Fibroblast of lung (primary cell): Measurements from ENCODE around the gene GPR55. TPM values are rescaled to one million over a fixed set of nuclear protein-coding genes. Genes with fewer than 3 reads are reported as not detected.

ENCODE experiments used
- DNase-seq, 2 donors: peaks; one replicate each; pipeline versions ENCODE4 v3.0.0 to v3.0.0-alpha.2; 2010; ENCODE audit warnings: low read depth in 2 of 2
- H2AFZ ChIP-seq: 2 replicates; pipeline ENCODE4 v1.5.1; 2012; ENCODE audit warnings: low read length, control low read depth, inconsistent platforms
- H3K27ac ChIP-seq: 2 replicates; pipeline ENCODE4 v1.5.1; 2011; ENCODE audit warnings: low read length, control low read depth; ENCODE audit not compliant: insufficient read depth
- H3K27me3 ChIP-seq: 2 replicates; pipeline ENCODE4 v1.5.1; 2011; ENCODE audit warnings: mild to moderate bottlenecking, low read length; ENCODE audit not compliant: control insufficient read depth, insufficient read depth
- H3K36me3 ChIP-seq: 2 replicates; pipeline ENCODE4 v1.5.1; 2011; ENCODE audit warnings: low read length; ENCODE audit not compliant: control insufficient read depth, insufficient read depth
- H3K4me1 ChIP-seq: 2 replicates; pipeline ENCODE4 v1.5.1; 2011; ENCODE audit warnings: low read length; ENCODE audit not compliant: control insufficient read depth, insufficient read depth; ENCODE audit errors: extremely low read depth
- H3K4me2 ChIP-seq: 2 replicates; pipeline ENCODE4 v1.5.1; 2011; ENCODE audit warnings: low read length, control low read depth; ENCODE audit not compliant: insufficient read depth; ENCODE audit errors: extremely low read depth
- H3K4me3 ChIP-seq, 4 experiments: fragments of 200-600 bp in 1 of 4; sonication (generic) in 1 of 4; replicated peaks in 1 of 4; 2 replicates each; pipeline ENCODE4 v1.5.1; 2011 to 2016; ENCODE audit warnings: low read length in 4 of 4, low read depth in 3 of 4, mild to moderate bottlenecking in 3 of 4, control low read depth in 2 of 4, inconsistent platforms in 1 of 4, mixed read lengths in 1 of 4; ENCODE audit not compliant: insufficient read depth in 1 of 4; ENCODE audit errors: control extremely low read depth in 1 of 4
- H3K79me2 ChIP-seq: 2 replicates; pipeline ENCODE4 v1.5.1; 2012; ENCODE audit warnings: mild to moderate bottlenecking, low read length, inconsistent platforms; ENCODE audit not compliant: control insufficient read depth, insufficient read depth
- H3K9ac ChIP-seq: 2 replicates; pipeline ENCODE4 v1.5.1; 2011; ENCODE audit warnings: mild to moderate bottlenecking, low read length, control low read depth; ENCODE audit not compliant: insufficient read depth
- H3K9me3 ChIP-seq: 2 replicates; pipeline ENCODE4 v1.5.1; 2012; ENCODE audit warnings: low read depth, low read length; ENCODE audit not compliant: control insufficient read depth, insufficient read depth
- H4K20me1 ChIP-seq: 2 replicates; pipeline ENCODE4 v1.5.1; 2011; ENCODE audit warnings: low read length; ENCODE audit not compliant: control insufficient read depth, insufficient read depth; ENCODE audit errors: extremely low read depth
- CTCF ChIP-seq, 2 donors: IDR thresholded peaks in 1 of 2; conservative IDR thresholded peaks in 1 of 2; 1 replicate in 1 of 2; 2 replicates in 1 of 2; pipeline ENCODE4 v1.5.1; 2011 to 2012; ENCODE audit warnings: low read length in 2 of 2, control low read depth in 1 of 2, inconsistent platforms in 1 of 2, low read depth in 1 of 2, mild to moderate bottlenecking in 1 of 2
- EZH2 ChIP-seq: IDR thresholded peaks from 2 replicates; pipeline ENCODE4 v1.5.1; 2012; ENCODE audit warnings: low read length, control low read depth, mild to moderate bottlenecking; ENCODE audit errors: missing control alignments
- polyA plus RNA-seq, 2 donors: library from polyadenylated mRNA; depleted of rRNA in 1 of 2; stranded (reverse) in 1 of 2; unstranded in 1 of 2; fragments of >200 nt; gene quantifications; 2 replicates each; pipeline ENCODE4 v1.2.1, GENCODE V29; 2011 to 2012; ENCODE audit warnings: missing spikeins in 1 of 2
- total RNA-seq: library from RNA; depleted of rRNA; stranded (reverse); fragments of >200 nt; gene quantifications from 2 replicates; pipeline ENCODE4 v1.2.1, GENCODE V29; 2014

GPR55 gene
- total and polyA plus RNA-seq, 2 donors (not counting 1 experiment from before 2014, with no cell fraction given), result not detected

GRCh38 chr2:230886206-230886605 is 38.8 kb downstream of the GPR55 start:
- Histone ChIP-seq H3K4me1 (no peaks in the 10 kb centered on the region), H3K4me2 (no peak overlapping the region), H3K9me3 (no peaks in the 10 kb centered on the region), H3K79me2 (no peaks in the 10 kb centered on the region), H3K36me3 (no peaks in the 10 kb centered on the region), H3K27ac (no peak overlapping the region), H3K9ac (no peak overlapping the region), H3K27me3 (no peaks in the 10 kb centered on the region), H4K20me1 (no peaks in the 10 kb centered on the region), H2AFZ (no peak overlapping the region), H3K4me3 (no peak overlapping the region)
- DNase-seq, result no peak
- no peak for TF ChIP-seq EZH2
- TF ChIP-seq CTCF (conservative IDR thresholded peaks at IDR 0.05 in 1 of 2, IDR thresholded peaks at IDR 0.05 in 1 of 2; ENCODE audit: low read depth in 1 of 2, low read length in 2 of 2), result no peak

GRCh38 chr2:230885463-230886130 is 39.4 kb downstream of the GPR55 start:
- Histone ChIP-seq H4K20me1 (no peaks in the 10 kb centered on the region), H3K27me3 (no peaks in the 10 kb centered on the region), H3K4me3 (no peak overlapping the region), H3K9ac (no peak overlapping the region), H3K4me1 (no peaks in the 10 kb centered on the region), H3K36me3 (no peaks in the 10 kb centered on the region), H3K9me3 (no peaks in the 10 kb centered on the region), H2AFZ (no peak overlapping the region), H3K27ac (no peak overlapping the region), H3K79me2 (no peaks in the 10 kb centered on the region), H3K4me2 (no peak overlapping the region)
- DNase-seq, result peak; percentile 62 to 70
- TF ChIP-seq EZH2 (no peak), CTCF (conservative IDR thresholded peaks at IDR 0.05 in 1 of 2, IDR thresholded peaks at IDR 0.05 in 1 of 2; ENCODE audit: low read depth in 1 of 2, low read length in 2 of 2) (no peak)

- H2AFZ ChIP-seq, result no peak overlapping the region
- peaks cover 7% of the 10 kb centered on the region for H3K36me3 ChIP-seq
- no peak overlapping the region for H3K4me3 ChIP-seq
- H3K9me3 ChIP-seq, result no peaks in the 10 kb centered on the region
- H3K27ac ChIP-seq, result no peak overlapping the region
- no peak for DNase-seq
- H3K79me2 ChIP-seq, result no peaks in the 10 kb centered on the region
- TF ChIP-seq CTCF (conservative IDR thresholded peaks at IDR 0.05 in 1 of 2, IDR thresholded peaks at IDR 0.05 in 1 of 2; ENCODE audit: low read depth in 1 of 2, low read length in 2 of 2), result no peak
- no peak overlapping the region for H3K4me2 ChIP-seq
- H3K9ac ChIP-seq, result no peak overlapping the region
- no peaks in the 10 kb centered on the region for H3K4me1 ChIP-seq
- no peaks in the 10 kb centered on the region for H3K27me3 ChIP-seq
- no peaks in the 10 kb centered on the region for H4K20me1 ChIP-seq
Observed at GRCh38 chr2:230881840-230882239, 43.2 kb downstream of the GPR55 start.
